GM18867 (cell line): ENCODE results near the gene CAMK4.

Experiments
- ATAC-seq: cut with Tn5 transposase; IDR thresholded peaks from one replicate; pipeline ENCODE4 v1.9.1; 2021; ENCODE audit warnings: mild to moderate bottlenecking, moderate library complexity; ENCODE audit not compliant: unreplicated experiment

The CAMK4 gene

DNA sequence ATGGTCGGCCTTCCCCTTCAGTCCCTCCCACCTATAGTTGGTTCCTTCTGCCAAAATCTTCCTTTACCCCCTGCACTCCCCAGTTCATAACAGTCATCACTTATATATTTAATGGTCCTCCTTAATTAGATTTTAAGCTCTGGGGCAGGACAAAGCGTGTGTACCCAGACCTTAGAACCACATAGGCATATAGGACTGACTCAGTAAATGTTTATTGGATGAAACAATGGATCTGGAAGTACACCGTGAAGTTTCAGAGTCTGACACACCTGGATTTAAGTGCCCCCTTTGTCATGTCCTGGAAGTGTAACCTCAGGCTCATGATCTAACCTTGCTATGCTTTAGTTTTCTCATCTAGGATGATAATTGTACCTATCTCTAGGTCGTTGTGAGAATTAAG is 256.2 kb downstream of the CAMK4 start:
- no peak for ATAC-seq

- ATAC-seq: no peak
Measured at GRCh38 chr5:111486055-111486454, 261.9 kb downstream of the CAMK4 start.

DNA sequence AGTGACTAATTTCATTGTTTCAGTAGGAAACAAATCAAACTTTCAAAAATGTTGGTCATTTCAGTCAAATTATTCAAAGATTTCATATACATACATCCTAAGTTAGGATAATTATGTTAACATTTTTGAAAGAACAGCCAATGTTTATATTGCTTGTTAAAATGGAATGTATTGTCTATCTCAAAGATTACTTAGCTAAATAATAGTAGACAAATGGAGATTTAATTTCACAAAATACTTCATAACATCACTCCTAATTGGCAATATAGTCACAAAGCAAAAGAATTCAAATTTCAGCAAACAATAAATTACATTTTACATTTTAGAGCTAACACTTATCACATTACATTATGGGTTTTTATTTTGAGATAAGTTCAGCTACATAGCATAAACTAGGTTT is 262.7 kb downstream of the CAMK4 start:
- no peak for ATAC-seq

DNA sequence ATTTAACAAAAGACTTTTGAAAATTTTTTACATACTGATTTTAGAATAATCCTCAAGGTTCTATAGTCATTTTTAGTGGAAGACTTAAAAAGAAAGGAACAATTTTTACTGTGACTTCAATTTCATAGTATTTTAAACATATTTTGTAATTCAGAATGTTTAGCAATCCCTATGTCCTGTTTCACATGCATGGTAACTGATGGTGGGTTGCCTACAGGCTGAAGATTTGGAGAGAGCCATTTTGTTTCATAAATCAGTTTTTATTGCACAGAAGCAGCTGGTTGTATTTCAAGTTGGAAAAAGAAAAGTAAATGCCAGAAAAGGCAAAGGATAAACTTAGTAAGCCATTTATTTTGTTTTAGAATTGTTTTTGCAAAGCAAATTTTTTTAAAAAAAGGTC is 264.2 kb downstream of the CAMK4 start:
- ATAC-seq: no peak

DNA sequence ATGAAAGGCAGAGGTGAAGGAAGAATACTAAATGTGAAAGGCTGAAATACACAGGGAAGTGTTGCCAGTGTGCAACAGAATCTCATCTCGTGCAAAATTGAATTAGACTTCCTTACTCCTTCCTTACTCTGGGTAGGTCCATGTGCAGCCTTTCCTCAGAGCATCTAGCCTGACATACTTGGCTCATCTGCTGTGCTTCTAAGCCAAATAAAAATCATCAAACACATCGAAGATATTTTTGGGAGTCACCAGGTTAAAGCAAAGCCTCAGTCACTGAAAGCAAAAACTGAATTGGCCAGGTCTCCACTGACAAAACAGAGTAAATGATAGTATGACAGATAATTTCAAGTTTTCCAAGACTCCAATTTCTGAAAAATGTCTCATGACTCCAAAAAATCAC is 268.8 kb downstream of the CAMK4 start:
- ATAC-seq: no peak

DNA sequence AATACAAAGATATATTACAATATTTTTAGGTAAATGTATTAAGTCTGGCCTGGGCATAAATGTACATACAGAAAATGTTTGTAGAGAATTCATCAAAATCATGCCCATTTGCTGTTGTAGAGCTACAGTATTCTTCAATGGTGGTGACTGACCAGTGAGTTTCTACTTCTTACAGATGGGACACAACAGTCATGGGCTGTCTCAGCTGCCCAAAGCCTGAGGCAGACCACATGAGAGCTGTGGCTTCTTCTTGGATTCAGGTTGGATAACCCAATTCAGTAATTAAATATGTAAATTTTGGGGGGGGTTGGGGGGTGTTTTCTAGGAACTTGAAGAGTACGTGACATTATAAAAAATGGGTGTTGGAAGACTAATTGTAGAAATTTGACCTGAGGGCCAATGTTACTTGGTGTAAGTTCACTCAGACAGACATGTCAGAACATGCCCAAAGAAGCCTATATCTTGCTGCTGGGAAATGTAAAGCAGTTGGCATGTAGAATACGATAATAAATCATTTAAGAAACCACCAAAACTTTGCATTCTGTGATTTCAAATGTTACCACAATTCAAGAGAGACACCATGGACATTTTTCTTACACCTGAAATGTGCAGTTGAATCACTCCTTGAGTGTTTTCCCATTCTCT is 270.3 kb downstream of the CAMK4 start:
- peak; percentile 55 for ATAC-seq

GRCh38 chr5:111495159-111495558 is 271.0 kb downstream of the CAMK4 start:
- peak; percentile 19 for ATAC-seq

- no peak for ATAC-seq
Measured at GRCh38 chr5:111498346-111498745, 274.2 kb downstream of the CAMK4 start.

DNA sequence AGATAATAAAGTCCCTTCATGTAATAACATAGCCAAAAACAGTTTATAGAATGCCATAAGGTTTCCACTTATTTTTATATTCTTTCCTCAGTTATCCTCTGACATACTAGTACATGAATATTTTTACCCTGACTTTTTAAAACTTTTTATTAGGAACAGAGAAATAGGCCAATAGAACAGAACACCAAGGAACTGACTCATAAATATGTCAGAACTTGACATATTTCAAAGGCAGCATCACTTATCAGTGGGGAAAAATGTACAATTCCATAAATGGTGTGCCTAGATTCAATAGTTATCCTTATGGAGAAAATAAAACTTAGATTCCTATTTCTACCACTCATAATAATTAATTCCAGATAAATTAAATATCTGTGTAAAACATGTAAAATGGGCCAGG is 278.8 kb downstream of the CAMK4 start:
- no peak for ATAC-seq

DNA sequence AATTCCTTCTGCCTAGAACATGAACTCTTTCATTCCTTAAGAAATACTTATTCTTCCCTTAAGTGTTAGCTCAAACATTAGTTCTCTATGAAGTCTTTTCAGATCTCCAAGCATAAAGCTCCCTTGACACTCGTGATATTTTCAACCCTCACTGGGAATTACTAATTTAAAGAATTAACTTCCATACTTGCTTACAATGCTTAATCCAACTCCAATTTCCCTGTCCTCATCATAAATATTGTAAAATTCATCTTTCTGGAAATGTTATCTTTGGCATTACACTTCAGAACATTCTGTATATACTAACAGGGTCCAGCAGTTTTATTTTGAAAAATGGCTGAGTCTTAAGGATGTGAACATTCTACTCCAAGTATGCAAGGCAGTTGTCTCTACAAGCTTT is 280.9 kb downstream of the CAMK4 start:
- no peak for ATAC-seq

- ATAC-seq: no peak
Measured at GRCh38 chr5:111507276-111507675, 283.1 kb downstream of the CAMK4 start.

DNA sequence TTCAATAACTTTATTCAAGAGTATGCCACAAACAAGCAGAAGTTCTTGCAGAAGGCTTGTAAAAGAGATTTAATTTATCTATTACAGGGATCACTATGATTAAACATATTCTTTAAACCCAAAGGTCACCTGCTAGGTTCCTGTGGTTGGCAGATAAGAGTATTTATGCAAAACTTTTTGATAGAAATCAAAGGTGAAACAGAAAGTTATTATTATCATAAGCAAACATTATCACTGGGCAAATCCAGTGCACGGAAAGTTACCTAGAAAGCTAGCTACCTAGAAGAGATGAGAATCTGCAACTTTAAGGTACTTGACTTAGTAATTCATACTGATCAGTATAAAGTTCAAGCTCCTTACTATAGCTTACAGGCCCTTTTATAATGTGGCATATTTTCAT is 284.9 kb downstream of the CAMK4 start:
- no peak for ATAC-seq

- ATAC-seq: no peak
Measured at GRCh38 chr5:111511174-111511830, 287.1 kb downstream of the CAMK4 start.

DNA sequence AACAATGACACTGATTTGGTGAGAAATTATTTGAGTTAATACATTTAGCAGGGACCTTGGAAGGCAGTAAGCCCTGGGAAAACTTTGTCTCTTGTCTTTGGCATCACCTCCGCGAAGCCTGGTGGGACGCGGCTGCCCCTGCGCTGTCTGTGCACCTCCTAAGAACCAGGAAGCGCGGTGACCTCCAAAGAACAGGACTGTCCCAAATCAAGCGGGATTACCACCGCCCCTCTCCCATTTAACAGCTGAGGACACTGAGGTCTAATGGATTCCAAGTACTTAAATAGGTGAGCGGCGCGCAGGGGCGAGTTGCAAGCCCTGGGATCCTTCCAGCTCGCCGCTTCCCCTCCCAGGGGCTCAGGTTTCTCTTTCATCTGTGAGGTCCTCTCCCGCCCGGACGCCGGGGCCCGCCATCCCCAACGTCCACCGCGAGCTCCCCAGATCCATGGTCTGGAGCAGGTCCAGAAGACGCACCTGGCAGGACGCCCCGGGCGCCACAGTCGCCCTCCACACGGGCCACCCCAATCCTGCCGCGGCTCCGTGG is 287.7 kb downstream of the CAMK4 start:
- ATAC-seq: peak; percentile 28

DNA sequence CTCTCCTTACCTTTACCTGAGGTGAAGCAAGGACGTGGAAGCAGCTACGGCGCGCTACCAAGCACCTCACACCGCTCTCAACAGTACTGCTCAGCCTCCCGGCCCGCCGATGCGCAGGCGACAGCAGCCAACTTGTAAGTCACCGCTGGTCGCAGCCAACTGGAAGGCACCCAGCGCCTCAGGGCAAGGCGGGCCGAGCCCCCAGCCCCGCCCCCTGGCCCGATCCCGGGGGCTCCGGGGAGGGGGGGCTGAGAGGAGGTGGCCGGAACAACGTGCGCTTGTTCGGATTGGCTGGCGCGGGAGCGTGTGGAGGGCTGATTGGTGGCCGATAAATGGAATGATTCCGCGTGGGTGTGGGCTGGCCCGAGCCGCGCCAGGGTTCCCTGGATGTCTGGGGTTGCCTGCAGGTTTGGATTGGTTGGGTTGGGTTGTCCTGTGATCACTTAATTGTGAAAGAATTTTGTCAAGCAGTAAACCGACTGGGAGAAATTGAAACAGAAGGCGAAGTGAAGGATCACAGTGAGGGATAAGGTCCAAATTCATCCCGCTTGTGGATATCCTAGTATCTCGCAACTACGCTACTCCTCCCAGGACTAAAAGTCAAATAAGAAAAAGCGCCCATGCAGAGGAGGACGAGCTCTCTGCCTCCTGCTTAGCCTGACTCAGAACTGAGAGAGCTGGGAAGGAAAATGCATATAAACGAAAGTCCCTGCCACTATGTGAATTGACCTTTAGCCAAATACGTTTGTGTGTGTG is 288.4 kb downstream of the CAMK4 start, which contains the start of gene STARD4:
STARD4 (minus strand) TSS at position 161 of the 756 bp plus-strand sequence. CDS start 5,102 bp downstream, outside the sequence.
- ATAC-seq: peak; percentile 90

- ATAC-seq: no peak
Measured at GRCh38 chr5:111513131-111513520, 288.9 kb downstream of the CAMK4 start.

DNA sequence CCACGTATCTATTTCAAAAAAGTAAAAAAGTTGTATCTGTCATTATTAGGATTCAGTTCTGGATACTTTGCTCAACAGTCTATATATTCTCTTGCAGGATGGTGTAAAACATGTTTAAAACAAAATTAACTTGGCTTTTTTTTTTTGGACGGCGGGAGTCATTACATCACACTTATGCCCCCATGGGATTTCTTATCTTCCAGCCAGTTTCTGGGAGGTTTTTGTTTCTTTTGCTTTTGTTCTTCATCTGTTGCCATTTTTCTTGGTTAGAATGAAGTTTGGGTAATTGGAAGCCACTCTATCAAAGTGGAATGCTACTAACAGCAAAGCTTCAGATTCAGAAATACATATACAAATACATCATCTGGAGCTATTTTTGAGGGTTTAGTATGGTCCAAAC is 289.9 kb downstream of the CAMK4 start:
- ATAC-seq: no peak

DNA sequence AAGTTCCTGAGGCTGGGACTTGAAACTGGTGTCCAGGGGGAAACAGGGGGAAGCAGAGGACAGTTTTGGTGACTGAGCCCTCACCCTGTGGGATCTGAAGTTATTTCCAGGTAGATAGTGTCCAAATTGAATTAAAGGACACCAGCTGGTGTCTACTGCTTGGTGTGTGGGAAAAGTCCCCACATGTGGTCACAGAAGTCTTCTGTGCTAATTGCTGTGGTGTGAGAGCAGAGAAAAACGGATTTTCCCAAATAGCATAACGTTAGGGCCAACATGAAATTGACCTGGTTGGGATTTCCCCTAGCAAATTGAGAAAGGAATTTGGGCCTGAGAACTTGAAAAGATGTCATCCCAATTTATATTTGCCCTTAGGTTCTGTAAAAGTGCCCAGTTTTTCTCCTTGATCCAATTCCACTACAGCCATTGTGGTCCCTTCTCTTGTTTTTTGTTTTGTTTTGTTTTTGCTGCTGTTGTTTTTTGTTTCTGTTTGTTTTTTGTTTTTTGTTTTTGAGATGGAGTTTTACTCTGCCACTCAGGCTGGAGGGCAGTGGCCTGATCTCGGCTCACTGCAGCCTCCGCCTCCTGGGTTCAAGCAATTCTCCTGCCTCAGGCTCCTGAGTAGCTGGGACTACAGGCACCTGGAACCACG is 293.8 kb downstream of the CAMK4 start:
- no peak for ATAC-seq

DNA sequence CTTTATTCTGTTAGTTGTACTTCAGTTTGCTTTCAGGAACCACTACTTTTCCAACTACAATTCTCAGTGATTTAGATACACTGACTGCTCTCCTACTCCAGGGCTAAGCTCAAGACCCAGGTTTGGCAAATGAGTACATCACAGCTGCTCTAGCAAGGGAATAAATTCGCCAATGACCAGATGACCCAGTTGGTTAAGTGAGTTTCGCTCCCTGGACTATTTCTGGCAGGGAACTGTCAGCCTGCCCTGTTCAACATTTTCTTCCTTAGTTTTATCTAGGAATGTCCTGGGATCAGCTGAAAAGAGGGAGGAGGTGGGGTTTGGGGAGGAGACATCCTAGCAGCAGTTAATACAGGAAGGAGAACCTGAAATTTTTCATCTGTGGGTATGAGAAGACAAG is 294.6 kb downstream of the CAMK4 start:
- no peak for ATAC-seq

DNA sequence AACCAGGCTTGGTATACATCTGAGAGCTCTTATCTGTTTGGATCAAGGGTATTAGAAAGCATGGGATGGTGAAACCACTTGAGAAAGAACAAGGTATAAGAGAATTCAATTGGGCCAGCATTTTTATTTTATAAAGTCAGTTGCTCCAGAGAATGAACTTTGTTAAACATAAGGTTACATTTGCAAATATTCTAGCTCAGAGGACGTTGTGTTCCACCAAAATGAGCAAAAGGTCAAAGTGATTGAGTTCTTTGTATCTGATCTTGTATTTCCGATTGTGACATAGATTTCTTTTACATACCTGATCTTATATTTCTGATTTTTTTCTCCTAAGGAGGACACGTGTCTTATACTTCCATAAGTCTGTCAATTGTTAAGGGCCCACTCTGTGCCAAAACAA is 296.7 kb downstream of the CAMK4 start:
- ATAC-seq: no peak

DNA sequence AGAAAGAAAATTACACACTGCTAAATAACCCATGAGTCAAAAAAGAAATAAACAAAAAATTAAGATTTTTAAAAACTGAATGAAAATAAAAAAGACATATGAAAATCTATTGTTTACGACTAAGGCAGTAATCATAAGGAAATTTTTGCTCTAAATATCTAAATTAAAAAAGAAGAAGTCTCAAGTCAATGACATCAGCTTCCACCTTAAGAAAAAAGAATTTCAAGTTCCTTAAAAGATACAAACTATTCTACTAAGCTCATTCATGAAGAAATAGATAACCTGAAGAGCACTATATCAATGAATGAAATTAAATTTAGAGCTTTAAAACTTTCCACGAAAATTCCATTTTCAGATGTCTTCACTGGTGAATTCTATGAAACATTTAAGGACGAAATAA is 303.9 kb downstream of the CAMK4 start:
- ATAC-seq: no peak
